Naive thymus-derived CD8-positive, alpha-beta T cell (primary cell): ENCODE data around the gene VIT. TPM values are rescaled to one million over a fixed set of nuclear protein-coding genes. Genes with fewer than 3 reads are reported as not detected.

Experiments
- ATAC-seq, 2 donors: fragments of 150-1000 bp; cut with Tn5 transposase in 1 of 2; sonication (Bioruptor Pico), chemical (Tn5 transposase) in 1 of 2; 1 replicate in 1 of 2; 2 replicates in 1 of 2; pipeline ENCODE4 v1.10.0; 2021; ENCODE audit warnings: mild to moderate bottlenecking in 2 of 2, moderate library complexity in 2 of 2
- POLR2A ChIA-PET: fragments of 350-600 bp; sonication (Branson Sonifier 250); formaldehyde crosslinking; loops from one replicate; lab custom pipeline; 2021; ENCODE audit warnings: antibody characterized with exemption; lab: Charles Lee
- DNase-seq, 10 donors: peaks; one replicate each; pipeline versions ENCODE4 v3.0.0 to v3.0.0-alpha.2; 2020 to 2022
- H3K27ac Mint-ChIP-seq, 10 donors: one replicate each; pipeline ENCODE4 v1.8.0; 2020 to 2022; ENCODE audit warnings: mild to moderate bottlenecking in 10 of 10, mixed read lengths in 10 of 10, moderate library complexity in 4 of 10, inconsistent platforms in 1 of 10
- H3K27me3 Mint-ChIP-seq, 5 donors: one replicate each; pipeline ENCODE4 v1.8.0; 2021 to 2022; ENCODE audit warnings: mixed read lengths in 5 of 5
- H3K36me3 Mint-ChIP-seq, 3 donors: one replicate each; pipeline ENCODE4 v1.8.0; 2020 to 2022; ENCODE audit warnings: mixed read lengths in 3 of 3, mild to moderate bottlenecking in 2 of 3, inconsistent platforms in 1 of 3
- H3K4me1 Mint-ChIP-seq, 4 donors: one replicate each; pipeline ENCODE4 v1.8.0; 2021 to 2022; ENCODE audit warnings: mixed read lengths in 4 of 4
- H3K4me3 Mint-ChIP-seq, 10 donors: one replicate each; pipeline ENCODE4 v1.8.0; 2020 to 2022; ENCODE audit warnings: mild to moderate bottlenecking in 10 of 10, mixed read lengths in 10 of 10, moderate library complexity in 6 of 10, inconsistent platforms in 1 of 10
- H3K9me3 Mint-ChIP-seq, 9 donors: one replicate each; pipeline ENCODE4 v1.8.0; 2020 to 2022; ENCODE audit warnings: mixed read lengths in 9 of 9, mild to moderate bottlenecking in 3 of 9, inconsistent platforms in 1 of 9, moderate library complexity in 1 of 9
- polyA plus RNA-seq, 3 donors: library from polyadenylated mRNA; unstranded; fragments of 300-500 nt; fragmentation: Illumina TruSeq; gene quantifications; one replicate each; pipeline ENCODE4 v1.2.3, GENCODE V29; 2021
- total RNA-seq, 8 experiments: library from RNA in 2 of 8; stranded (reverse) in 2 of 8; gene quantifications; one replicate each; pipeline ENCODE4 v1.2.3 and lab custom pipeline; 2021 to 2026

Gene VIT
- total and polyA plus RNA-seq, 5 experiments from 2014 or later = 0.50 TPM; not detected in 4

GRCh38 chr2:36731941-36732672, 35.6 kb downstream of the VIT start:
- DNase-seq (no peak), ATAC-seq (no peak)
- H3K4me3 Mint-ChIP-seq = no peak overlapping the region
- peaks cover 7 to 20% (median 7%) of the 10 kb centered on the region in 5 donors for H3K27me3 Mint-ChIP-seq
- no peaks in the 10 kb centered on the region for H3K36me3 Mint-ChIP-seq
- H3K4me1 Mint-ChIP-seq = no peaks in the 10 kb centered on the region
- peaks cover 0 to 5% (median 0%) of the 10 kb centered on the region in 9 donors for H3K9me3 Mint-ChIP-seq
- no peak overlapping the region for H3K27ac Mint-ChIP-seq
- POLR2A ChIA-PET = no interaction called here

GRCh38 chr2:36732673-36733036, 36.1 kb downstream of the VIT start:
- H3K36me3 Mint-ChIP-seq = no peaks in the 10 kb centered on the region
- POLR2A ChIA-PET = no interaction called here

DNA sequence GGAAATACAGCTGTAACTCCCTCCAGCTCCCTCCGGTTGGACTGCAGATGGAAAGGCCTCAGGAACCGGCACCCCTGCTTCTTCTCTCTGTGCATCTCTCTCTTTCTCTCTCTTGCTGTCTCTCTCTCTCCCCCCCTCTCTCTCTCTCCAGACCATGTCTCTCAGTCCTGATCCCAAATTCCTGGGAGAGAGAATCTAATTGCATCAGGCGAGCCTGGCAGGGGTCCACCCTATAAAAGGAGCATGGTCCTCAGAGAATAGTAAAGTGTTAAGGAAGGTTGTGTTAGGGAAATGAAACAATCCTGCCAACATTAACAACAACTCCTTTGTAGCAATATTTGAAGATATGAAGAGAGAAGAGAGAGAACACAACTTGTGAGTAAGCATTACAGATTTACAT, 36.7 kb downstream of the VIT start:
- H3K36me3 Mint-ChIP-seq = no peaks in the 10 kb centered on the region
- peaks cover 0 to 5% (median 0%) of the 10 kb centered on the region in 9 donors for H3K9me3 Mint-ChIP-seq
- H3K4me3 Mint-ChIP-seq = no peak overlapping the region
- peaks cover 7 to 24% (median 7%) of the 10 kb centered on the region in 5 donors for H3K27me3 Mint-ChIP-seq
- POLR2A ChIA-PET = no interaction called here
- H3K27ac Mint-ChIP-seq = peak overlapping the region in 1 of 10 donors; percentile 45
- ATAC-seq (no peak), DNase-seq (no peak)
- no peaks in the 10 kb centered on the region for H3K4me1 Mint-ChIP-seq

More at GRCh38 chr2:36732673-36733036, 36.1 kb downstream of the VIT start:
- H3K4me1 Mint-ChIP-seq = no peaks in the 10 kb centered on the region
- H3K27ac Mint-ChIP-seq = no peak overlapping the region
- H3K4me3 Mint-ChIP-seq = no peak overlapping the region
- H3K27me3 Mint-ChIP-seq = peaks cover 7 to 21% (median 7%) of the 10 kb centered on the region in 5 donors
- H3K9me3 Mint-ChIP-seq = peaks cover 0 to 5% (median 0%) of the 10 kb centered on the region in 9 donors
- ATAC-seq (no peak), DNase-seq (no peak)

GRCh38 chr2:36734304-36734703, 37.8 kb downstream of the VIT start:
- no peaks in the 10 kb centered on the region for H3K36me3 Mint-ChIP-seq
- POLR2A ChIA-PET = no interaction called here

DNA sequence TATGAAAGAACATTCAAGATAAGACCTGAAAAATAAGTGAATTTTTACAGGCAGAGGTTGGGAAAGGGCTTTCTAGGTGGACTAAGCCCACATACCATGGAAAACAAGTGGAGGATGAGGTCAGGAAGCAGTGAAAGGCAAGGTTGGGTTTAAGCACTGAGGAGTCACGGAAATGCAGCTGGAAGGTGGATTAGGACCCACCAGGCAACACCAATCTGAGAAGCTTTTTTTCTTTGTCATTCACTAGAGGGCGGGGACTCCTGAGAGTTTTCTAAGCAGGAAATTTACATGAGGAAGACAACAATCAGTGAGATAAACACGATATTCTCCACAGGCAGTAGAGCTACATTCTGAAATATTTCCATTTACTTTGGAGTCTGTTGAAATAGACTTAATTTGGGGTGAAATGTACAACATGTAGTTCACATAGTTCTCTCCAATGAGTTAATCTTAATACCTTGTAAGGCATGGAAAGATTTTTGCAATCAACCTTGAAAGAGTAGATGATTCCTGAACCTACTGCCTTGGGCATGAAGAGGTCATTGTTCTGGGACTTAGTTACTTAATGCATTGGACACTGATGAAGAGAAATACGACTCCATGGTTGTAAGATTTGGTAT, 40.7 kb downstream of the VIT start:
- Mint-ChIP-seq H3K36me3 (no peaks in the 10 kb centered on the region), H3K9me3 (no peaks in the 10 kb centered on the region), H3K4me3 (no peak overlapping the region), H3K27ac (no peak overlapping the region), H3K4me1 (peaks cover 4 to 15% (median 12%) of the 10 kb centered on the region in 4 donors), H3K27me3 (peaks cover 13 to 50% (median 24%) of the 10 kb centered on the region in 5 donors)
- POLR2A ChIA-PET = no interaction called here
- no peak for ATAC-seq
- DNase-seq = no peak

More at GRCh38 chr2:36734304-36734703, 37.8 kb downstream of the VIT start:
- Mint-ChIP-seq H3K4me3 (no peak overlapping the region), H3K9me3 (peaks cover 0 to 5% (median 0%) of the 10 kb centered on the region in 9 donors), H3K27ac (no peak overlapping the region), H3K27me3 (peaks cover 6 to 27% (median 12%) of the 10 kb centered on the region in 5 donors), H3K4me1 (no peaks in the 10 kb centered on the region)
- no peak for DNase-seq
- no peak for ATAC-seq

- Mint-ChIP-seq H3K4me1 (peaks cover 4 to 15% (median 12%) of the 10 kb centered on the region in 4 donors), H3K27ac (no peak overlapping the region), H3K27me3 (peaks cover 10 to 68% (median 27%) of the 10 kb centered on the region in 5 donors), H3K9me3 (peaks cover 0 to 16% (median 2%) of the 10 kb centered on the region in 9 donors), H3K4me3 (peak overlapping the region in 1 of 10 donors; percentile 11), H3K36me3 (peaks cover 0 to 4% (median 0%) of the 10 kb centered on the region in 3 donors)
- POLR2A ChIA-PET = no interaction called here
- ATAC-seq (no peak), DNase-seq (no peak)
These were observed 43.6 kb downstream of the VIT start for GRCh38 chr2:36740061-36740460.

DNA sequence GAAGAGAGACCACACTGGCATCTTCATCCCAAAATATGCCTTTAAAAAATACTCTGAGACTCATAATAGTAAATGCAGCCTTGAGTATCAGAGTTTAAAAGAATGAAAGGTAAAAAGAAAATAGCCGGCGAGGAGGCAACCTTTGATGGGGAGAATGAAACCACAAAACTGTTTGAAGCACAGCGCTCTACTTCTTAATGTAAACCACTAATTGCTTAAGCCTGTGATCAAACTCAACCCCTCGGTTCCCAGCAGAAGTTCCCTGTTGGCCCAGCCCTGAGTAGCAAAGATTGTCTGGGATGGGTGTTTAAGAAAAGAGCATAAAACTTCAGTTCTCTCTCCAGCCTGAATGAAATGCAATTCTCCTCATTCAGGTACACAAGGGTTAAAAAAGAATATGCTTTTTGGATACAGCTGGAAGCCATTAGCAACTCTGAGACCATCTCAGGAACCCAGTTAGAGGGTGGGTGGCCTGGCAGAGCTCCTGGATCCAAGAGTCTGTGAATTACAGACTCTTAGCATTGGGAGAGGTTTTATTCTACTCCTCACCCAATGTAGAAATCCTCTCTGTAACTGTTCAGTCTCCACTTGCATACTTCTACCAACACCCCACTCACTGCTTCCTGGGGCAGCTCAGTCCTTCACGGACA, 44.8 kb downstream of the VIT start:
- peak in 1 of 2 donors; percentile 25 for ATAC-seq
- POLR2A ChIA-PET = no interaction called here
- H3K27ac Mint-ChIP-seq = no peak overlapping the region
- no peak for DNase-seq
- peaks cover 0 to 4% (median 0%) of the 10 kb centered on the region in 3 donors for H3K36me3 Mint-ChIP-seq
- peaks cover 0 to 16% (median 2%) of the 10 kb centered on the region in 9 donors for H3K9me3 Mint-ChIP-seq
- H3K27me3 Mint-ChIP-seq = peaks cover 10 to 79% (median 30%) of the 10 kb centered on the region in 5 donors
- peaks cover 4 to 15% (median 12%) of the 10 kb centered on the region in 4 donors for H3K4me1 Mint-ChIP-seq
- H3K4me3 Mint-ChIP-seq = no peak overlapping the region

DNA sequence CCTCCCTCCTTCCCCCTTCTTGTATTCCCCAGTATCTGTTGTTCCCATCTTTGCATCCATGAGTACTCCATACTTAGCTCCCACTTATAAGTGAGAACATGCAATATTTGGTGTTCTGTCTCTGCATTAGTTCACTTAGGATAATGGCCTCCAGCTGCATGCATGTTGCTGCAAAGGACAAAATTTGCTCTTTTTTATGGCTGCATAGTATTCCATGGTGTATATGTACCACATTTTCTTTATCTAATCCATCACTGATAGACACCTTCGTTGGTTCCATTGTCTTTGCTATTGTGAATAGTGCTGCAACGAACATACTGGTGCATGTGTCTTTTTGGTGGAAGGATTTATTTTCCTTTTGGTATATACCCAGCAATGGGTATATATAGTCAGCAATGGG, 47.4 kb downstream of the VIT start:
- Mint-ChIP-seq H3K27ac (no peak overlapping the region), H3K4me3 (no peak overlapping the region), H3K4me1 (peaks cover 4 to 15% (median 12%) of the 10 kb centered on the region in 4 donors), H3K27me3 (peaks cover 18 to 90% (median 35%) of the 10 kb centered on the region in 5 donors), H3K9me3 (peaks cover 0 to 16% (median 3%) of the 10 kb centered on the region in 9 donors), H3K36me3 (peaks cover 0 to 4% (median 0%) of the 10 kb centered on the region in 3 donors)
- no peak for ATAC-seq
- POLR2A ChIA-PET = no interaction called here
- DNase-seq = no peak

GRCh38 chr2:36748166-36748565, 51.7 kb downstream of the VIT start:
- ATAC-seq (no peak), DNase-seq (no peak)
- H3K4me1 Mint-ChIP-seq = no peaks in the 10 kb centered on the region
- H3K4me3 Mint-ChIP-seq = no peak overlapping the region
- POLR2A ChIA-PET = no interaction called here
- peaks cover 26 to 94% (median 37%) of the 10 kb centered on the region in 5 donors for H3K27me3 Mint-ChIP-seq
- no peak overlapping the region for H3K27ac Mint-ChIP-seq
- H3K36me3 Mint-ChIP-seq = peaks cover 0 to 4% (median 0%) of the 10 kb centered on the region in 3 donors
- peaks cover 0 to 16% (median 3%) of the 10 kb centered on the region in 9 donors for H3K9me3 Mint-ChIP-seq

- Mint-ChIP-seq H3K27ac (no peak overlapping the region), H3K9me3 (peaks cover 0 to 2% (median 0%) of the 10 kb centered on the region in 9 donors), H3K27me3 (peaks cover 27 to 86% (median 38%) of the 10 kb centered on the region in 5 donors), H3K36me3 (no peaks in the 10 kb centered on the region), H3K4me1 (no peaks in the 10 kb centered on the region), H3K4me3 (no peak overlapping the region)
- POLR2A ChIA-PET = no interaction called here
- ATAC-seq (no peak), DNase-seq (no peak)
These were observed 53.6 kb downstream of the VIT start for GRCh38 chr2:36750101-36750500.

DNA sequence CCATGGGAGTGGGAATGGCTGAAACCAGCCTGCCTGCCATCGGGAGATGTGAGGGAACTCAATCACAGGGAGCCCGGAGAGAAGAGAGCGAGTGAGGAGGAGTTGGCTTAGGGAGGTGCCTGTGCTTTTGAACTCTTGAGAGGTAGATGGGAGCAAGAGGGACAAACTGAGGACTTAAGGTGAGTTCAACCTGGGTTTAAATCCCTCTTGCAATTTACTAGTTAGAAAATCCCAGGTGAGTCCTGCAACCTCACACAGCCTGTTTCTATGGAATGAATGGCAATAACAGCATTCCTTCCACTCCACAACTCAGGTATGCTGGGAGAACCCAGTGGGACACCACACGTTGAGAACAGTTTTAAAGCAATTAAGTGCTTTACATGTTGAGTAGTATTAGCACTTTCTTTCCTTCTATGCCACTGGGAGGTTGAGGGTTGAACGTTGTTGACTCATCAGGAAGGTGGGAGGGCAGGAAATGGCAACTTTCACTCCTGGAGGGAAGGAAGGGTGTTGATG, 57.3 kb downstream of the VIT start:
- Mint-ChIP-seq H3K9me3 (no peaks in the 10 kb centered on the region), H3K36me3 (no peaks in the 10 kb centered on the region), H3K27me3 (peaks cover 19 to 51% (median 26%) of the 10 kb centered on the region in 5 donors), H3K4me3 (no peak overlapping the region), H3K27ac (no peak overlapping the region), H3K4me1 (no peaks in the 10 kb centered on the region)
- DNase-seq (no peak), ATAC-seq (no peak)
- POLR2A ChIA-PET = no interaction called here

GRCh38 chr2:36754578-36754977, 58.1 kb downstream of the VIT start:
- H3K27me3 Mint-ChIP-seq = peaks cover 12 to 42% (median 20%) of the 10 kb centered on the region in 5 donors
- no peak overlapping the region for H3K4me3 Mint-ChIP-seq
- no peaks in the 10 kb centered on the region for H3K4me1 Mint-ChIP-seq
- no peak overlapping the region for H3K27ac Mint-ChIP-seq
- no peak for DNase-seq
- no peak for ATAC-seq
- no peaks in the 10 kb centered on the region for H3K9me3 Mint-ChIP-seq
- H3K36me3 Mint-ChIP-seq = no peaks in the 10 kb centered on the region
- POLR2A ChIA-PET = no interaction called here
